T-helper 17 cell (primary cell): Measurements from ENCODE around the gene PRTFDC1. TPM values are rescaled to one million over a fixed set of nuclear protein-coding genes. Genes with fewer than 3 reads are reported as not detected.
"Not testable (repeated sequence)": the region's sequence is repeated elsewhere in the genome, so short reads cannot be mapped to it uniquely, and the experiment has no call there.

Source experiments
- ATAC-seq: fragments of 150-1000 bp; cut with Tn5 transposase; 2 replicates; pipeline ENCODE4 v1.10.0; 2021; ENCODE audit warnings: mild to moderate bottlenecking, moderate library complexity
- DNase-seq, 3 donors: peaks; one replicate each; pipeline versions ENCODE4 v3.0.0 to v3.0.0-alpha.2; 2020 to 2021
- H3K9me3 ChIP-seq: one replicate; pipeline ENCODE4 v1.7.0; 2013; ENCODE audit warnings: low read length, mild to moderate bottlenecking; ENCODE audit not compliant: control insufficient read depth, poor library complexity, severe bottlenecking
- H3K27ac Mint-ChIP-seq: one replicate; pipeline ENCODE4 v1.8.0; 2022; ENCODE audit warnings: mild to moderate bottlenecking, moderate library complexity, mixed read lengths
- H3K27me3 Mint-ChIP-seq: one replicate; pipeline ENCODE4 v1.8.0; 2022; ENCODE audit warnings: mixed read lengths
- H3K36me3 Mint-ChIP-seq: one replicate; pipeline ENCODE4 v1.8.0; 2022; ENCODE audit warnings: low read depth, mixed read lengths
- H3K4me1 Mint-ChIP-seq: one replicate; pipeline ENCODE4 v1.8.0; 2022; ENCODE audit warnings: mild to moderate bottlenecking, mixed read lengths
- H3K4me3 Mint-ChIP-seq: one replicate; pipeline ENCODE4 v1.8.0; 2022; ENCODE audit warnings: mild to moderate bottlenecking, moderate library complexity, mixed read lengths
- total RNA-seq, 4 donors: library from RNA in 2 of 4; stranded (reverse) in 2 of 4; gene quantifications; one replicate each; pipeline ENCODE4 v1.2.3 and lab custom pipeline; 2022 to 2026

Gene PRTFDC1
- total RNA-seq, 2 donors from 2014 or later, result 0.40 to 3.6 TPM

- no peaks in the 10 kb centered on the region for H3K9me3 ChIP-seq
- ATAC-seq (no peak), DNase-seq (no peak)
- Mint-ChIP-seq H3K4me3 (no peak overlapping the region), H3K36me3 (no peaks in the 10 kb centered on the region), H3K27ac (no peak overlapping the region), H3K27me3 (peaks cover 4% of the 10 kb centered on the region), H3K4me1 (peaks cover 3% of the 10 kb centered on the region)
Measured at GRCh38 chr10:24981161-24981710, 28.8 kb upstream of the PRTFDC1 start.

GRCh38 chr10:24979685-24980084 is 27.3 kb upstream of the PRTFDC1 start:
- ATAC-seq, result no peak
- no peaks in the 10 kb centered on the region for H3K9me3 ChIP-seq
- Mint-ChIP-seq H3K27ac (no peak overlapping the region), H3K4me3 (no peak overlapping the region), H3K4me1 (peaks cover 3% of the 10 kb centered on the region), H3K36me3 (no peaks in the 10 kb centered on the region), H3K27me3 (no peaks in the 10 kb centered on the region)
- no peak for DNase-seq

- ATAC-seq (no peak), DNase-seq (no peak)
- peaks cover 3% of the 10 kb centered on the region for H3K4me1 Mint-ChIP-seq
- H3K27ac Mint-ChIP-seq, result no peak overlapping the region
- no peaks in the 10 kb centered on the region for H3K36me3 Mint-ChIP-seq
- H3K27me3 Mint-ChIP-seq, result no peaks in the 10 kb centered on the region
- no peak overlapping the region for H3K4me3 Mint-ChIP-seq
- H3K9me3 ChIP-seq, result no peaks in the 10 kb centered on the region
Measured at GRCh38 chr10:24974976-24975375, 22.6 kb upstream of the PRTFDC1 start.

- Mint-ChIP-seq H3K27me3 (no peaks in the 10 kb centered on the region), H3K4me3 (no peak overlapping the region), H3K36me3 (no peaks in the 10 kb centered on the region), H3K27ac (no peak overlapping the region), H3K4me1 (peaks cover 3% of the 10 kb centered on the region)
- ATAC-seq, result no peak
- no peak for DNase-seq
- H3K9me3 ChIP-seq, result no peaks in the 10 kb centered on the region
Measured at GRCh38 chr10:24973163-24973562, 20.8 kb upstream of the PRTFDC1 start.

DNA sequence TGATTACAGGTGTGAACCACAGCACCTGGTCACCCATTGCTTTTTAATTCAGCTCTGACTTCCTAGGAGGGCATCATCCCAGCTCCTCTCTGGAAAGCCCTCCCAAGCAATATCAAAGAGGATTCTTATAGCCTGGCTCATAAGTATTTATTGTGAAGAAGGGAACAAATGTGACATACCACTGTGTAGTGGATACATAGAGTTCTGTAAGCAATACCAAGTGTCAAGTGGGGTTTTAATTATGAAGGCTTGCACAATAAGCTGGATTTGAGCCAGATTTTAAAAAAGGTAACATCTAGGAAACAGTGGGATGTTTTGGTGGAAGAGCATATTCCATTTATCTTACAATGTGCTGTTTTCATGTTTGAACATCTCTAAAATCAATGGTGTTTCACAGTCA is 19.0 kb upstream of the PRTFDC1 start:
- Mint-ChIP-seq H3K36me3 (no peaks in the 10 kb centered on the region), H3K4me3 (no peak overlapping the region), H3K4me1 (peaks cover 3% of the 10 kb centered on the region), H3K27ac (no peak overlapping the region), H3K27me3 (no peaks in the 10 kb centered on the region)
- no peaks in the 10 kb centered on the region for H3K9me3 ChIP-seq
- DNase-seq (no peak), ATAC-seq (no peak)

DNA sequence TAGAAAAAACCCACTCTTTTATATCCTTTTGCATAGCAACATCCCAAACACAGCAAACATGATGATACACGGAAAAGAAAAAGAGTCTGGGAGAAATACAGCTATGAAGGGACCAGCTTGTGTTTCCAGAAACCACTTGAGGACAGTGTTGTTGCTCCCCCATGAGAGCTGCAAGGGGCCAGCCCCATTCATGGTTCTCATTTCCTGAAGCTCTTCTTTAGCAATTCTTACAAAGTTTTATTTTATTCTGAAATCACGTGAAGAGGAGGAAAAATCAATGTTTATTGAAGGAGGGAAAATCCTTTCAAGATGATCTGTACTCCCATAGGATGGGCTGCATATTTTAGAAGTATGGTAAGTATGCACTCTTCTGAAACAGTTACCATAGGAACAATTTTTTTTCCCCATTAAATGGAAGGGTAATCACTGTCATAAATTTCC is 17.5 kb upstream of the PRTFDC1 start:
- H3K27ac Mint-ChIP-seq, result no peak overlapping the region
- no peaks in the 10 kb centered on the region for H3K9me3 ChIP-seq
- no peaks in the 10 kb centered on the region for H3K27me3 Mint-ChIP-seq
- ATAC-seq (no peak), DNase-seq (no peak)
- peaks cover 3% of the 10 kb centered on the region for H3K4me1 Mint-ChIP-seq
- H3K4me3 Mint-ChIP-seq, result no peak overlapping the region
- H3K36me3 Mint-ChIP-seq, result no peaks in the 10 kb centered on the region

DNA sequence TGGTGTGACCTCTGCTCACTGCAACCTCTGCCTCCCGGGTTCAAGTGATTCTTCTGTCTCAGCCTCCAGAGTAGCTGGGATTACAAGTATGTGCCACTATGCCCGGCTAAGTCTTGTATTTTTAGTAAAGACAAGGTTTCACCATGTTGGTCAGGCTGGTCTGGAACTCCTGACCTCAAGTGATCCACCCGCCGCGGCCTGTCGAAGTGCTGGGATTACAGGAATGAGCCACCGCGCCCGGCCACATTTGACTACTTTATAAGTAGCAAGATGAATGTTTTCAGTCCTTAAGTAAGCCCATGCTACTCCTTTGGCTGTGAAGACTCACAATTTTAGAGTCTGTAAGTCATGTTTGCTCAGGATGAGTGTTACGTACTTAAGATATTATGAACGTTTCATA is 16.5 kb upstream of the PRTFDC1 start:
- H3K36me3 Mint-ChIP-seq, H3K27me3 Mint-ChIP-seq, H3K9me3 ChIP-seq, H3K27ac Mint-ChIP-seq, ATAC-seq, H3K4me3 Mint-ChIP-seq, DNase-seq, H3K4me1 Mint-ChIP-seq: not testable (repeated sequence)

DNA sequence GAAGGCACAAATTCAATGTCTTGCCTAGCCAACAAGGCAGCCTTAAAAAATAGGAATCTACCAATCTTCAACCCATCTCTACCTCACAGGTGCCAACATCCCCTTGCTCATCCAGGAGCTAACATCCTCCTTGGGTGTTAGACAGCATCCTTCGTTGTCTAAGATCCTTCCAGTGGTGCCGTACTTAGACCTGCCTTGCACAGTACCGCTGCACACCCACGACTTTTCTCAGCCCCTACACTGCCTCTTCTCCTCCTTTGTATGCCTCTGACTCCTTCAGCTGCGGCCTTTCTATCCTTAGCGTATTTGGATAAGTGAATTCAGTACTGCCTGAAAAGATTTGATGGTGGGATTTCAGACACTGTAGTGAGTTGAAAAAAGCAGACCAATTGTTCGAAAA is 15.9 kb upstream of the PRTFDC1 start:
- Mint-ChIP-seq H3K27me3 (no peaks in the 10 kb centered on the region), H3K27ac (no peak overlapping the region), H3K4me3 (no peak overlapping the region), H3K36me3 (no peaks in the 10 kb centered on the region), H3K4me1 (peaks cover 3% of the 10 kb centered on the region)
- H3K9me3 ChIP-seq, result no peaks in the 10 kb centered on the region
- no peak for ATAC-seq
- no peak for DNase-seq

GRCh38 chr10:24966962-24967481 is 14.6 kb upstream of the PRTFDC1 start:
- no peaks in the 10 kb centered on the region for H3K36me3 Mint-ChIP-seq
- no peaks in the 10 kb centered on the region for H3K9me3 ChIP-seq
- DNase-seq (no peak), ATAC-seq (no peak)
- no peaks in the 10 kb centered on the region for H3K27me3 Mint-ChIP-seq
- no peak overlapping the region for H3K27ac Mint-ChIP-seq
- H3K4me1 Mint-ChIP-seq, result peaks cover 3% of the 10 kb centered on the region
- no peak overlapping the region for H3K4me3 Mint-ChIP-seq

GRCh38 chr10:24965051-24965450 is 12.6 kb upstream of the PRTFDC1 start:
- Mint-ChIP-seq H3K27me3 (no peaks in the 10 kb centered on the region), H3K4me3 (no peak overlapping the region), H3K4me1 (peaks cover under 1% of the 10 kb centered on the region), H3K27ac (no peak overlapping the region), H3K36me3 (no peaks in the 10 kb centered on the region)
- DNase-seq (no peak), ATAC-seq (no peak)
- no peaks in the 10 kb centered on the region for H3K9me3 ChIP-seq

- H3K9me3 ChIP-seq, result no peaks in the 10 kb centered on the region
- Mint-ChIP-seq H3K4me1 (no peaks in the 10 kb centered on the region), H3K27ac (no peak overlapping the region), H3K4me3 (no peak overlapping the region), H3K27me3 (peaks cover 7% of the 10 kb centered on the region), H3K36me3 (no peaks in the 10 kb centered on the region)
- ATAC-seq (no peak), DNase-seq (no peak)
Measured at GRCh38 chr10:24963521-24964041, 11.2 kb upstream of the PRTFDC1 start.

DNA sequence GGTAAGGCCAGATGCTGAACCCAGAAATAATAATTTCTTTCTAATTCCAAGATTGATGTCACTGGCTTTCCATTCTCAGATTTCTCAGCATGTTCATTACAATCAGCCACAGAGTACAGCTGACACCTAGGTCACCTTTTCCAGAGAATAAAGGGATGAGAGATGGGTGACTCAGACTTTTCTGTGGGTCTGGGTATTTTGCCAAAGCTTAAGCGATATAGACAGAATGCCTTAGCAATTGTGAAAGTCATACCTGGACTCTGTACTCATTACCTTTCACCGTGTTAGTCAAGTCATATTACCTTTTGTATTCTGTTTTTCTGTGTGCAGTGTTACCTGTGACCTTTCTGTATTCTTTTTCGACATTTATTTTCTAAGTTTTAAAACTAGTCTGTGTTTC is 10.6 kb upstream of the PRTFDC1 start:
- Mint-ChIP-seq H3K36me3 (no peaks in the 10 kb centered on the region), H3K27me3 (peaks cover 11% of the 10 kb centered on the region), H3K4me1 (no peaks in the 10 kb centered on the region), H3K27ac (no peak overlapping the region), H3K4me3 (no peak overlapping the region)
- DNase-seq, result no peak
- H3K9me3 ChIP-seq, result no peaks in the 10 kb centered on the region
- ATAC-seq, result no peak

- Mint-ChIP-seq H3K27ac (no peak overlapping the region), H3K27me3 (peaks cover 11% of the 10 kb centered on the region), H3K4me3 (no peak overlapping the region), H3K4me1 (no peaks in the 10 kb centered on the region), H3K36me3 (no peaks in the 10 kb centered on the region)
- DNase-seq, result no peak
- ATAC-seq, result no peak
- no peaks in the 10 kb centered on the region for H3K9me3 ChIP-seq
Measured at GRCh38 chr10:24961582-24961981, 9.2 kb upstream of the PRTFDC1 start.

DNA sequence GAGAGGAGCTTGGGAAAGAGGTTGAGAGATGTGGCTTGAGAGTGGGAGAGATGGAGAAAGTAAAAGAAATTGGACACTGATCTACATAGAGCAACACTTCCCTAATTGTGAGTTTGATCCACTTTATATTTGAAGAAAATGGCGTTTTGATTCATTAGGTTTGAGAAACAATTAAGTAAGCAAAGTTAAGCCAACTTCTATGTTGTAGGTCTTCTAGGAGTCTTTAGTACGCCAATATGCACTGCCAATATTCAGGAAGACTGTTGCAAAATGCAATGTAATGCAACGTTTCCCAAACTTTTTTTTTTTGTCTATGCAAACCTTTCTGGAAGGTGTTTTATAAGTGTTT is 7.0 kb upstream of the PRTFDC1 start:
- ATAC-seq, result no peak
- Mint-ChIP-seq H3K36me3 (no peaks in the 10 kb centered on the region), H3K27me3 (peaks cover 11% of the 10 kb centered on the region), H3K4me1 (no peaks in the 10 kb centered on the region), H3K4me3 (no peak overlapping the region), H3K27ac (no peak overlapping the region)
- no peak for DNase-seq
- no peaks in the 10 kb centered on the region for H3K9me3 ChIP-seq
